ENCODE data around the gene SLX4IP. TPM values are rescaled to one million over a fixed set of nuclear protein-coding genes. Genes with fewer than 3 reads are reported as not detected.
A peak's percentile ranks its signal among the peaks of the same experiment; 100 is the strongest.

SLX4IP gene
- total and polyA plus RNA-seq, 2 of the 13 experiments (the other 11 are each of a cell fraction or from before 2014, with no cell fraction given) = 3.6 to 7.3 TPM

GRCh38 chr20:10433623-10434466 is 1.3 kb upstream of the SLX4IP start, which contains the start of gene MKKS (continued):
- TF ChIP-seq, protein P1, sequence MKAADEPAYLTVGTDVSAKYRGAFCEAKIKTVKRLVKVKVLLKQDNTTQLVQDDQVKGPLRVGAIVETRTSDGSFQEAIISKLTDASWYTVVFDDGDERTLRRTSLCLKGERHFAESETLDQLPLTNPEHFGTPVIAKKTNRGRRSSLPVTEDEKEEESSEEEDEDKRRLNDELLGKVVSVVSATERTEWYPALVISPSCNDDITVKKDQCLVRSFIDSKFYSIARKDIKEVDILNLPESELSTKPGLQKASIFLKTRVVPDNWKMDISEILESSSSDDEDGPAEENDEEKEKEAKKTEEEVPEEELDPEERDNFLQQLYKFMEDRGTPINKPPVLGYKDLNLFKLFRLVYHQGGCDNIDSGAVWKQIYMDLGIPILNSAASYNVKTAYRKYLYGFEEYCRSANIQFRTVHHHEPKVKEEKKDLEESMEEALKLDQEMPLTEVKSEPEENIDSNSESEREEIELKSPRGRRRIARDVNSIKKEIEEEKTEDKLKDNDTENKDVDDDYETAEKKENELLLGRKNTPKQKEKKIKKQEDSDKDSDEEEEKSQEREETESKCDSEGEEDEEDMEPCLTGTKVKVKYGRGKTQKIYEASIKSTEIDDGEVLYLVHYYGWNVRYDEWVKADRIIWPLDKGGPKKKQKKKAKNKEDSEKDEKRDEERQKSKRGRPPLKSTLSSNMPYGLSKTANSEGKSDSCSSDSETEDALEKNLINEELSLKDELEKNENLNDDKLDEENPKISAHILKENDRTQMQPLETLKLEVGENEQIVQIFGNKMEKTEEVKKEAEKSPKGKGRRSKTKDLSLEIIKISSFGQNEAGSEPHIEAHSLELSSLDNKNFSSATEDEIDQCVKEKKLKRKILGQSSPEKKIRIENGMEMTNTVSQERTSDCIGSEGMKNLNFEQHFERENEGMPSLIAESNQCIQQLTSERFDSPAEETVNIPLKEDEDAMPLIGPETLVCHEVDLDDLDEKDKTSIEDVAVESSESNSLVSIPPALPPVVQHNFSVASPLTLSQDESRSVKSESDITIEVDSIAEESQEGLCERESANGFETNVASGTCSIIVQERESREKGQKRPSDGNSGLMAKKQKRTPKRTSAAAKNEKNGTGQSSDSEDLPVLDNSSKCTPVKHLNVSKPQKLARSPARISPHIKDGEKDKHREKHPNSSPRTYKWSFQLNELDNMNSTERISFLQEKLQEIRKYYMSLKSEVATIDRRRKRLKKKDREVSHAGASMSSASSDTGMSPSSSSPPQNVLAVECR (CRISPR knock-in tag; IDR thresholded peaks at IDR 0.05; ENCODE audit: borderline replicate concordance) = peak; percentile 89
- no peak; the same call in none of the 2 replicates for TF ChIP-seq MED1 (CRISPR knock-in tag; IDR thresholded peaks at IDR 0.05)
- 0 out of 2 replicates have a peak, but pooled peaks have one; percentile 81 for TF ChIP-seq CSRNP2 (CRISPR knock-in tag; conservative IDR thresholded peaks at IDR 0.05; ENCODE audit: low read depth)
- TF ChIP-seq CAMTA2 (CRISPR knock-in tag; IDR thresholded peaks at IDR 0.05; ENCODE audit: borderline replicate concordance) = no peak; the same call in 1 of the 2 replicates
- 0 out of 2 replicates have a peak, but pooled peaks have one; percentile 20 for TF ChIP-seq POLR2AphosphoS2 (IDR thresholded peaks at IDR 0.05; ENCODE audit: low read depth, low read length)
- peak; percentile 90 for TF ChIP-seq YY1 (IDR thresholded peaks at IDR 0.05; ENCODE audit: insufficient read depth, insufficient replicate concordance, low read depth, low read length)
- 0 out of 2 replicates have a peak, but pooled peaks have one; percentile 52 for TF ChIP-seq ZNF343 (CRISPR knock-in tag; IDR thresholded peaks at IDR 0.05)
- TF ChIP-seq MYC (CRISPR knock-in tag; IDR thresholded peaks at IDR 0.05; ENCODE audit: borderline replicate concordance) = peak; percentile 91
- peak; percentile 38; the same call in 1 of the 2 replicates for TF ChIP-seq ZNF263 (CRISPR knock-in tag; IDR thresholded peaks at IDR 0.05)
- TF ChIP-seq, protein P2, sequence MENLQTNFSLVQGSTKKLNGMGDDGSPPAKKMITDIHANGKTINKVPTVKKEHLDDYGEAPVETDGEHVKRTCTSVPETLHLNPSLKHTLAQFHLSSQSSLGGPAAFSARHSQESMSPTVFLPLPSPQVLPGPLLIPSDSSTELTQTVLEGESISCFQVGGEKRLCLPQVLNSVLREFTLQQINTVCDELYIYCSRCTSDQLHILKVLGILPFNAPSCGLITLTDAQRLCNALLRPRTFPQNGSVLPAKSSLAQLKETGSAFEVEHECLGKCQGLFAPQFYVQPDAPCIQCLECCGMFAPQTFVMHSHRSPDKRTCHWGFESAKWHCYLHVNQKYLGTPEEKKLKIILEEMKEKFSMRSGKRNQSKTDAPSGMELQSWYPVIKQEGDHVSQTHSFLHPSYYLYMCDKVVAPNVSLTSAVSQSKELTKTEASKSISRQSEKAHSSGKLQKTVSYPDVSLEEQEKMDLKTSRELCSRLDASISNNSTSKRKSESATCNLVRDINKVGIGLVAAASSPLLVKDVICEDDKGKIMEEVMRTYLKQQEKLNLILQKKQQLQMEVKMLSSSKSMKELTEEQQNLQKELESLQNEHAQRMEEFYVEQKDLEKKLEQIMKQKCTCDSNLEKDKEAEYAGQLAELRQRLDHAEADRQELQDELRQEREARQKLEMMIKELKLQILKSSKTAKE (CRISPR knock-in tag; IDR thresholded peaks at IDR 0.05; ENCODE audit: borderline replicate concordance) = peak; percentile 54; the same call in 1 of the 2 replicates
- TF ChIP-seq MYNN (CRISPR knock-in tag; IDR thresholded peaks at IDR 0.05; ENCODE audit: low read depth) = no peak; the same call in 1 of the 2 replicates
- peak; percentile 96 for TF ChIP-seq ZNF543 (CRISPR knock-in tag; IDR thresholded peaks at IDR 0.05)
- TF ChIP-seq ZNF260 (CRISPR knock-in tag; IDR thresholded peaks at IDR 0.05; ENCODE audit: borderline replicate concordance, low read depth) = 0 out of 2 replicates have a peak, but pooled peaks have one; percentile 55
- no peak for TF ChIP-seq NFYC (CRISPR knock-in tag; IDR thresholded peaks at IDR 0.05)
- TF ChIP-seq ZNF878 (CRISPR knock-in tag; IDR thresholded peaks at IDR 0.05) = peak; percentile 86
- TF ChIP-seq HNRNPK (IDR thresholded peaks at IDR 0.05; ENCODE audit: low read depth, low read length, poor library complexity, severe bottlenecking) = peak; percentile 46
- TF ChIP-seq ZMAT3 (CRISPR knock-in tag; conservative IDR thresholded peaks at IDR 0.05) = peak; percentile 94
- TF ChIP-seq ZBTB3 (CRISPR knock-in tag; IDR thresholded peaks at IDR 0.05; ENCODE audit: borderline replicate concordance, low read depth) = peak; percentile 61; the same call in 1 of the 2 replicates
